HL-60 (cell line): ENCODE measurements around the gene CCL8.

Source experiments
- CTCF ChIP-seq: IDR thresholded peaks from one replicate; pipeline ENCODE4 v1.5.1; 2011; ENCODE audit warnings: low read length, control low read depth, inconsistent platforms; ENCODE audit not compliant: insufficient read depth
- GABPA ChIP-seq: IDR thresholded peaks from 2 replicates; pipeline ENCODE4 v1.6.1; 2012; ENCODE audit warnings: low read depth
- POLR2AphosphoS5 ChIP-seq: IDR thresholded peaks from 2 replicates; pipeline ENCODE4 v1.6.1; 2012; ENCODE audit warnings: low read depth
- REST ChIP-seq: IDR thresholded peaks from 2 replicates; pipeline ENCODE4 v1.6.1; 2012; ENCODE audit warnings: low read depth; ENCODE audit not compliant: insufficient replicate concordance
- SPI1 ChIP-seq: IDR thresholded peaks from 2 replicates; pipeline ENCODE4 v1.6.1; 2012; ENCODE audit warnings: low read depth, mild to moderate bottlenecking, borderline replicate concordance

- TF ChIP-seq CTCF (no peak), POLR2AphosphoS5 (no peak), REST (no peak), SPI1 (no peak), GABPA (no peak)
Measured at GRCh38 chr17:34285286-34285792, 33.9 kb upstream of the CCL8 start, which contains the start of gene CCL11.
